ENCODE data around the gene RHOBTB3.

RHOBTB3 gene

GRCh38 chr5:95839658-95840057 is 108.5 kb downstream of the RHOBTB3 start:
- TF ChIP-seq, protein P1, sequence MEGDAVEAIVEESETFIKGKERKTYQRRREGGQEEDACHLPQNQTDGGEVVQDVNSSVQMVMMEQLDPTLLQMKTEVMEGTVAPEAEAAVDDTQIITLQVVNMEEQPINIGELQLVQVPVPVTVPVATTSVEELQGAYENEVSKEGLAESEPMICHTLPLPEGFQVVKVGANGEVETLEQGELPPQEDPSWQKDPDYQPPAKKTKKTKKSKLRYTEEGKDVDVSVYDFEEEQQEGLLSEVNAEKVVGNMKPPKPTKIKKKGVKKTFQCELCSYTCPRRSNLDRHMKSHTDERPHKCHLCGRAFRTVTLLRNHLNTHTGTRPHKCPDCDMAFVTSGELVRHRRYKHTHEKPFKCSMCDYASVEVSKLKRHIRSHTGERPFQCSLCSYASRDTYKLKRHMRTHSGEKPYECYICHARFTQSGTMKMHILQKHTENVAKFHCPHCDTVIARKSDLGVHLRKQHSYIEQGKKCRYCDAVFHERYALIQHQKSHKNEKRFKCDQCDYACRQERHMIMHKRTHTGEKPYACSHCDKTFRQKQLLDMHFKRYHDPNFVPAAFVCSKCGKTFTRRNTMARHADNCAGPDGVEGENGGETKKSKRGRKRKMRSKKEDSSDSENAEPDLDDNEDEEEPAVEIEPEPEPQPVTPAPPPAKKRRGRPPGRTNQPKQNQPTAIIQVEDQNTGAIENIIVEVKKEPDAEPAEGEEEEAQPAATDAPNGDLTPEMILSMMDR (IDR thresholded peaks at IDR 0.05; ENCODE audit: insufficient read depth, low read length) = no peak
- no peak for TF ChIP-seq GABPA (IDR thresholded peaks at IDR 0.05; ENCODE audit: low read depth)
- TF ChIP-seq SPI1 (IDR thresholded peaks at IDR 0.05; ENCODE audit: borderline replicate concordance, low read depth) = no peak
- TF ChIP-seq, protein P2, sequence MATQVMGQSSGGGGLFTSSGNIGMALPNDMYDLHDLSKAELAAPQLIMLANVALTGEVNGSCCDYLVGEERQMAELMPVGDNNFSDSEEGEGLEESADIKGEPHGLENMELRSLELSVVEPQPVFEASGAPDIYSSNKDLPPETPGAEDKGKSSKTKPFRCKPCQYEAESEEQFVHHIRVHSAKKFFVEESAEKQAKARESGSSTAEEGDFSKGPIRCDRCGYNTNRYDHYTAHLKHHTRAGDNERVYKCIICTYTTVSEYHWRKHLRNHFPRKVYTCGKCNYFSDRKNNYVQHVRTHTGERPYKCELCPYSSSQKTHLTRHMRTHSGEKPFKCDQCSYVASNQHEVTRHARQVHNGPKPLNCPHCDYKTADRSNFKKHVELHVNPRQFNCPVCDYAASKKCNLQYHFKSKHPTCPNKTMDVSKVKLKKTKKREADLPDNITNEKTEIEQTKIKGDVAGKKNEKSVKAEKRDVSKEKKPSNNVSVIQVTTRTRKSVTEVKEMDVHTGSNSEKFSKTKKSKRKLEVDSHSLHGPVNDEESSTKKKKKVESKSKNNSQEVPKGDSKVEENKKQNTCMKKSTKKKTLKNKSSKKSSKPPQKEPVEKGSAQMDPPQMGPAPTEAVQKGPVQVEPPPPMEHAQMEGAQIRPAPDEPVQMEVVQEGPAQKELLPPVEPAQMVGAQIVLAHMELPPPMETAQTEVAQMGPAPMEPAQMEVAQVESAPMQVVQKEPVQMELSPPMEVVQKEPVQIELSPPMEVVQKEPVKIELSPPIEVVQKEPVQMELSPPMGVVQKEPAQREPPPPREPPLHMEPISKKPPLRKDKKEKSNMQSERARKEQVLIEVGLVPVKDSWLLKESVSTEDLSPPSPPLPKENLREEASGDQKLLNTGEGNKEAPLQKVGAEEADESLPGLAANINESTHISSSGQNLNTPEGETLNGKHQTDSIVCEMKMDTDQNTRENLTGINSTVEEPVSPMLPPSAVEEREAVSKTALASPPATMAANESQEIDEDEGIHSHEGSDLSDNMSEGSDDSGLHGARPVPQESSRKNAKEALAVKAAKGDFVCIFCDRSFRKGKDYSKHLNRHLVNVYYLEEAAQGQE (IDR thresholded peaks at IDR 0.05; ENCODE audit: insufficient replicate concordance, low read depth) = no peak
- no peak for TF ChIP-seq POLR2AphosphoS5 (IDR thresholded peaks at IDR 0.05; ENCODE audit: low read depth)
- Histone ChIP-seq H3K4me3 (replicated peaks; ENCODE audit: insufficient read depth, low read length) (no peak overlapping the region), H3K27ac (replicated peaks) (no peak overlapping the region), H3K27me3 (ENCODE audit: insufficient read depth, poor library complexity, severe bottlenecking) (no peaks in the 10 kb centered on the region)
- no peak for DNase-seq (ENCODE audit: low read depth in 1 of 2, low spot score in 1 of 2)

GRCh38 chr5:95840956-95841705 is 110.0 kb downstream of the RHOBTB3 start:
- Histone ChIP-seq H3K4me3 (replicated peaks; ENCODE audit: insufficient read depth, low read length) (no peak overlapping the region), H3K27me3 (ENCODE audit: insufficient read depth, poor library complexity, severe bottlenecking) (no peaks in the 10 kb centered on the region), H3K27ac (replicated peaks) (no peak overlapping the region)
- no peak for DNase-seq (ENCODE audit: low read depth in 1 of 2, low spot score in 1 of 2)
- TF ChIP-seq GABPA (IDR thresholded peaks at IDR 0.05; ENCODE audit: low read depth) (no peak), POLR2AphosphoS5 (IDR thresholded peaks at IDR 0.05; ENCODE audit: low read depth) (no peak), SPI1 (IDR thresholded peaks at IDR 0.05; ENCODE audit: borderline replicate concordance, low read depth) (no peak; the same call in 1 of the 2 replicates)
- TF ChIP-seq, protein P2 (IDR thresholded peaks at IDR 0.05; ENCODE audit: insufficient replicate concordance, low read depth) = no peak
- TF ChIP-seq, protein P1 (IDR thresholded peaks at IDR 0.05; ENCODE audit: insufficient read depth, low read length) = no peak

GRCh38 chr5:95841914-95842812 is 111.0 kb downstream of the RHOBTB3 start:
- no peak for DNase-seq (ENCODE audit: low read depth in 1 of 2, low spot score in 1 of 2)
- Histone ChIP-seq H3K27ac (replicated peaks) (no peak overlapping the region), H3K27me3 (ENCODE audit: insufficient read depth, poor library complexity, severe bottlenecking) (no peaks in the 10 kb centered on the region), H3K4me3 (replicated peaks; ENCODE audit: insufficient read depth, low read length) (no peak overlapping the region)
- no peak for TF ChIP-seq SPI1 (IDR thresholded peaks at IDR 0.05; ENCODE audit: borderline replicate concordance, low read depth)
